Peyer's patch (tissue), 4 donors: Measurements from ENCODE around the gene NRDE2. TPM values are rescaled to one million over a fixed set of nuclear protein-coding genes. Genes with fewer than 3 reads are reported as not detected.
A peak's percentile ranks its signal among the peaks of the same experiment; 100 is the strongest.

Experiments
- DNase-seq, 3 donors: peaks; one replicate each; pipeline ENCODE4 v3.0.0-alpha.2; 2017 to 2019
- H3K27ac ChIP-seq, 4 donors: fragments of 200-600 bp; sonication (generic); one replicate each; pipeline ENCODE4 v1.5.1; 2016 to 2019
- H3K27me3 ChIP-seq, 2 donors: fragments of 200-600 bp; sonication (generic); one replicate each; pipeline ENCODE4 v1.5.1; 2019
- H3K36me3 ChIP-seq, 3 donors: fragments of 200-600 bp; sonication (generic); one replicate each; pipeline ENCODE4 v1.5.1; 2016 to 2019
- H3K4me1 ChIP-seq, 4 donors: fragments of 200-600 bp; sonication (generic); one replicate each; pipeline ENCODE4 v1.5.1; 2016 to 2019
- H3K4me3 ChIP-seq, 4 donors: fragments of 200-600 bp; sonication (generic); 1 replicate in 3 of 4; 2 replicates in 1 of 4; pipeline ENCODE4 v1.5.1; 2016 to 2019; ENCODE audit warnings: mild to moderate bottlenecking in 1 of 4
- H3K9me3 ChIP-seq, 4 donors: fragments of 200-600 bp; sonication (generic); one replicate each; pipeline ENCODE4 v1.5.1; 2016 to 2019; ENCODE audit warnings: mild to moderate bottlenecking in 1 of 4
- POLR2A ChIP-seq, 2 donors: fragments of 450-650 bp; IDR thresholded peaks; one replicate each; pipeline ENCODE4 v1.5.1; 2017; ENCODE audit warnings: antibody characterized with exemption in 2 of 2, mild to moderate bottlenecking in 2 of 2, moderate library complexity in 2 of 2
- total RNA-seq, 4 donors: library from RNA; depleted of rRNA; stranded (reverse); fragments of >200 nt; gene quantifications; one replicate each; pipeline ENCODE4 v1.1.0, GENCODE V29; 2016
- TF ChIP-seq, protein P1 (sequence below), 6 experiments: fragments of 450-650 bp in 4 of 6; fragments of 200-600 bp in 2 of 6; sonication (generic) in 1 of 6; IDR thresholded peaks; one replicate each; pipeline ENCODE4 v1.5.1; 2017 to 2019; ENCODE audit warnings: antibody characterized with exemption in 6 of 6, mild to moderate bottlenecking in 3 of 6, moderate library complexity in 1 of 6

NRDE2 gene
- total RNA-seq, 4 donors from 2014 or later: 28.2 to 47.0 (median 41.5) TPM

GRCh38 chr14:90303473-90303872, 28.3 kb downstream of the NRDE2 start:
- peak; percentile 23 to 75 for TF ChIP-seq POLR2A (IDR thresholded peaks at IDR 0.05)
- TF ChIP-seq, protein P1, sequence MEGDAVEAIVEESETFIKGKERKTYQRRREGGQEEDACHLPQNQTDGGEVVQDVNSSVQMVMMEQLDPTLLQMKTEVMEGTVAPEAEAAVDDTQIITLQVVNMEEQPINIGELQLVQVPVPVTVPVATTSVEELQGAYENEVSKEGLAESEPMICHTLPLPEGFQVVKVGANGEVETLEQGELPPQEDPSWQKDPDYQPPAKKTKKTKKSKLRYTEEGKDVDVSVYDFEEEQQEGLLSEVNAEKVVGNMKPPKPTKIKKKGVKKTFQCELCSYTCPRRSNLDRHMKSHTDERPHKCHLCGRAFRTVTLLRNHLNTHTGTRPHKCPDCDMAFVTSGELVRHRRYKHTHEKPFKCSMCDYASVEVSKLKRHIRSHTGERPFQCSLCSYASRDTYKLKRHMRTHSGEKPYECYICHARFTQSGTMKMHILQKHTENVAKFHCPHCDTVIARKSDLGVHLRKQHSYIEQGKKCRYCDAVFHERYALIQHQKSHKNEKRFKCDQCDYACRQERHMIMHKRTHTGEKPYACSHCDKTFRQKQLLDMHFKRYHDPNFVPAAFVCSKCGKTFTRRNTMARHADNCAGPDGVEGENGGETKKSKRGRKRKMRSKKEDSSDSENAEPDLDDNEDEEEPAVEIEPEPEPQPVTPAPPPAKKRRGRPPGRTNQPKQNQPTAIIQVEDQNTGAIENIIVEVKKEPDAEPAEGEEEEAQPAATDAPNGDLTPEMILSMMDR (IDR thresholded peaks at IDR 0.05): no peak
- DNase-seq: peak in 1 of 3 donors; percentile 54
- H3K27ac ChIP-seq: peak overlapping the region in 2 of 4 donors; percentile 73 to 77

DNA sequence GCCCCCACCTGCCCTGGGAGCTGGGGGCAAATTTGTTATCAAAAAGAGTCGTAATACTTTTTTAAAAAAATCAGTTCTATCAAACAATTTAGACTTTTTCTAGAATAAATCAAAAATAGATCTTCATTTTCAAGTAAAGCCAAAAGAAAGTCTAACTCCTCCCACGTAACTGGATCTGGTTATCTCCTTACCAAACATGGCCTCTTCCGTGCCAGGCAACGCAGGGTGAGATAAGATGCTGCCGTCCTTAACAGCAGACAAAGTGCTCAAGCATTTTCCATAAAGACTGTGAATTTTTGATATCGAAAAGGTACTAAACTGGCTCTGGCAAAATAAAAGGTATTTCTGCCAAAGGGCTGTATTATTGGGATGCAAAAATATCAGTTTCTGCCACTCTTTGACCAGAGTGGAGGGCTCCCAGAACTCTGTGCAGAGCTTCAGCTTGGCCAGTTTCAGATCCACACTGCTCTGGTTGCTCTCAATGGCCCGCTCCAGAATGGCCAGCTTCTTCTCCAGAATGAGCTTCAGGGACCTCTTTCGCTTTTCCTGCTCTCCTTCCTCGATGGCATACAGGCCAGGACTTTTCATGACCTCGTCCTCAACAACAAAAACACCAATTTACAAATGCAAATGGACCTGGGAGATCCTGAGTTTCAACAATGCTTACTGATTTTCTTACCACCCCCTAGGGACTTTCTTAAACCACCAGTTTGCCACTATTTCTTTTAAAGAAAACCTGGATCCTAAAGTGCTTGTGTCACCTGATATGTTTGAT, 29.0 kb downstream of the NRDE2 start:
- no peak overlapping the region for H3K4me3 ChIP-seq
- peaks cover 0 to 15% (median 3%) of the 10 kb centered on the region in 4 donors for H3K4me1 ChIP-seq
- no peak for DNase-seq
- no peak for TF ChIP-seq POLR2A (IDR thresholded peaks at IDR 0.05)
- TF ChIP-seq, protein P1 (IDR thresholded peaks at IDR 0.05): no peak
- no peaks in the 10 kb centered on the region for H3K27me3 ChIP-seq
- no peaks in the 10 kb centered on the region for H3K9me3 ChIP-seq
- H3K36me3 ChIP-seq: peaks cover 0 to 35% (median 0%) of the 10 kb centered on the region in 3 donors
- peak overlapping the region in 3 of 4 donors; percentile 19 to 77 (median 73) for H3K27ac ChIP-seq

More at GRCh38 chr14:90303473-90303872, 28.3 kb downstream of the NRDE2 start:
- H3K9me3 ChIP-seq: no peaks in the 10 kb centered on the region
- no peak overlapping the region for H3K4me3 ChIP-seq
- no peaks in the 10 kb centered on the region for H3K27me3 ChIP-seq
- peaks cover 0 to 41% (median 0%) of the 10 kb centered on the region in 3 donors for H3K36me3 ChIP-seq
- H3K4me1 ChIP-seq: peaks cover 0 to 15% (median 3%) of the 10 kb centered on the region in 4 donors

GRCh38 chr14:90301668-90302090, 30.1 kb downstream of the NRDE2 start:
- H3K9me3 ChIP-seq: no peaks in the 10 kb centered on the region
- H3K27ac ChIP-seq: peak overlapping the region in 2 of 4 donors; percentile 73 to 77
- TF ChIP-seq, protein P1 (IDR thresholded peaks at IDR 0.05): peak in 5 of 6 experiments; percentile 9 to 83 (median 72)
- no peak for TF ChIP-seq POLR2A (IDR thresholded peaks at IDR 0.05)
- H3K36me3 ChIP-seq: peaks cover 0 to 45% (median 0%) of the 10 kb centered on the region in 3 donors
- no peak for DNase-seq
- H3K27me3 ChIP-seq: no peaks in the 10 kb centered on the region
- H3K4me3 ChIP-seq: no peak overlapping the region
- H3K4me1 ChIP-seq: peaks cover 0 to 15% (median 3%) of the 10 kb centered on the region in 4 donors

DNA sequence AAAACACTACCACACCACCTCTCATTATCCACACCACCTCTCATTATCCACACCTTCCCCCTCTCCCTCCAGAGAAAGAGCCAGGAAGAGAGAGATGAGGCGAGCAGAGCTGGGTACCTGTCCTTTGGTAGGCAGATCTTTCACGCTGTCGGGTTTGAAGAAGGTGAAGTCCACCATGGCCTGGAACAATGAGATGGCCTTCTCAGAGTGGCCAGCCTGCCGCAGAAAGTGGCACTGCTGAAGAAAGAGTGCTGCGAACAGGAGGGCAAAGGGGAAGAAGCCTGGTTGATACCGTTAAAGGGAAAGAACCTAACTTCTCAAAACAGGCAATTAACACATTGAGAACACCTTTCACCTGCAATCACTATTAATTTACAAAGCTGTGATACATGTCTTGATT, 30.6 kb downstream of the NRDE2 start:
- peak overlapping the region in 1 of 4 donors; percentile 16 for H3K27ac ChIP-seq
- H3K27me3 ChIP-seq: no peaks in the 10 kb centered on the region
- DNase-seq: no peak
- peaks cover 0 to 15% (median 3%) of the 10 kb centered on the region in 4 donors for H3K4me1 ChIP-seq
- H3K9me3 ChIP-seq: no peaks in the 10 kb centered on the region
- peaks cover 0 to 45% (median 0%) of the 10 kb centered on the region in 3 donors for H3K36me3 ChIP-seq
- no peak for TF ChIP-seq POLR2A (IDR thresholded peaks at IDR 0.05)
- no peak overlapping the region for H3K4me3 ChIP-seq

DNA sequence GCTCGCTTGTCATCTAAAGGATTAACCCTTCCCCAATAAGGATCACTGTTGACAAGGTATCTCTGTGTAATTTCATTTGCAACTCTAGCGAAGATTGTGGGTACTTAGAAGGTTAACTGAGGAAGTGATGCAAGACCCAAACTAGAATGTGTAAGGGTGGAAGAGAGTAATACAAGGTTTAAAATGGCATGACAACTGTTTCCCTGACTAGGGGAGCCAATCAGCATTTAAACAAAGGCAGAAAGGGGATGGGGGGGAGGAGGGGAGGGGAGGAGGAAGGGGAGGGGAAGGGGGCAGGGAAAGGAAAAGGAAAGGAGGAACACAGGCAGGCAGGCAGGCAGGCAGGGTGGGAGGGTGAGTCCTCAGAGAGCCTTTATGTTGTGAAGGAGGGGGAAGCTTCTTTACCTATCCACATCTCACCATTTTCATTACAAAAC, 31.1 kb downstream of the NRDE2 start:
- Histone ChIP-seq H3K27ac (peak overlapping the region in 1 of 4 donors; percentile 16), H3K9me3 (no peaks in the 10 kb centered on the region), H3K4me3 (no peak overlapping the region), H3K4me1 (peaks cover 0 to 15% (median 3%) of the 10 kb centered on the region in 4 donors), H3K27me3 (no peaks in the 10 kb centered on the region), H3K36me3 (peaks cover 0 to 42% (median 0%) of the 10 kb centered on the region in 3 donors)
- TF ChIP-seq POLR2A (IDR thresholded peaks at IDR 0.05): no peak
- TF ChIP-seq, protein P1 (IDR thresholded peaks at IDR 0.05): no peak
- no peak for DNase-seq

DNA sequence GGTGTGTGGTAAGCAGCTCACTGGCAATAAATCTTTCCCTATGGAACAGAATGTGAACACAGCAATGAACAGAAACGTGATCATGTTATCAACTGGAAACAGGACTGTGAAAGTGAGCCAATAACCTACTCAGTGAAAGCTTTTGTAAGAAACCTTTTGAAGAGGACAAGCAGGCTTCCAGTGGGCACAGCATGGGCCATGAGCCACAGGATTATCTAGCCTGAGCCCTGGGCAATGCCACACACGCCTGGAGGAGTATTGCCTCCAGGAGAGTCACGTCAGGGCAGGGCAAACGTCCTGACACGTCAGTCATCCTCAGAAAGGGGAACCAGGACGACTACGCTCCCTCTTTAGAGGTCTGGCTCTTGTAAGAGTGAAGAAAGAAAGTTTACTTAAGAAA, 32.3 kb downstream of the NRDE2 start:
- no peaks in the 10 kb centered on the region for H3K27me3 ChIP-seq
- no peaks in the 10 kb centered on the region for H3K9me3 ChIP-seq
- H3K27ac ChIP-seq: no peak overlapping the region
- no peak for DNase-seq
- peaks cover 0 to 43% (median 0%) of the 10 kb centered on the region in 3 donors for H3K36me3 ChIP-seq
- H3K4me3 ChIP-seq: no peak overlapping the region
- peaks cover 0 to 15% (median 3%) of the 10 kb centered on the region in 4 donors for H3K4me1 ChIP-seq
- no peak for TF ChIP-seq POLR2A (IDR thresholded peaks at IDR 0.05)
- TF ChIP-seq, protein P1 (IDR thresholded peaks at IDR 0.05): no peak
